Esophagus squamous epithelium (tissue), 4 donors: ENCODE data around the gene ARL13B.

Source experiments
- POLR2A ChIP-seq, 4 donors: fragments of 450-650 bp; IDR thresholded peaks; one replicate each; pipeline ENCODE4 v1.6.1; 2017; ENCODE audit warnings: antibody characterized with exemption in 4 of 4, mild to moderate bottlenecking in 4 of 4, moderate library complexity in 3 of 4
- TF ChIP-seq, protein P1 (sequence below), 6 experiments: fragments of 450-650 bp in 4 of 6; fragments of 200-600 bp in 2 of 6; sonication (generic) in 2 of 6; IDR thresholded peaks; one replicate each; pipeline ENCODE4 v1.5.1; 2016 to 2019; ENCODE audit warnings: antibody characterized with exemption in 6 of 6, mild to moderate bottlenecking in 4 of 6, moderate library complexity in 4 of 6

DNA sequence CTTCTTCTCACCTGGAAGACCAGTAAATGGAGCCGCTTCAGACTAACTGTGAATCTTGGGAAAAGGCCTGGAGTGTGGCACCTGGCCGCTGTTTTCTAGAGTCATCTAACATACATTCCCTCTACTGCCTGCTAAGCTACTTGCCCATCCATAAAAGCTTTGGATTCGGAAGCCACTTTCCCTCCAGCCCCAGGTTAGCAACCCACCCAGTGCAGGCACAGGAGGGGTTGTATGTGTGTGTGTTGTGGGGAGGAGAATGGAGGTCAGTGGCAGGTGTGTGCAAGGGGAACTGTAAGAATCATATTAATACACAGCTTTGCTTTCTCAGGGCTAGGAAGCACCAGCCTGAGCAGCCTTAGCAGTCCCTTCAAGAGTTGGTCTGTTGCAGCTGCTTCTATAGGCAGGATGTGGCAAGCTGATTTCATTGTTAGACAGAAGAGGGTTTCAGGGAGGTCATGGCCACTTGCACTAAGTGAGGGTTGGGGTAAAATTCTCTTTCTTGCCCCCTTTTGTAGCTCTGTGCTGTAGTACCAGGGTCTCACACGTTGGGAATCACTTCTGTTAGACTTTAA lies 91.8 kb downstream of the ARL13B start:
- TF ChIP-seq, protein P1, sequence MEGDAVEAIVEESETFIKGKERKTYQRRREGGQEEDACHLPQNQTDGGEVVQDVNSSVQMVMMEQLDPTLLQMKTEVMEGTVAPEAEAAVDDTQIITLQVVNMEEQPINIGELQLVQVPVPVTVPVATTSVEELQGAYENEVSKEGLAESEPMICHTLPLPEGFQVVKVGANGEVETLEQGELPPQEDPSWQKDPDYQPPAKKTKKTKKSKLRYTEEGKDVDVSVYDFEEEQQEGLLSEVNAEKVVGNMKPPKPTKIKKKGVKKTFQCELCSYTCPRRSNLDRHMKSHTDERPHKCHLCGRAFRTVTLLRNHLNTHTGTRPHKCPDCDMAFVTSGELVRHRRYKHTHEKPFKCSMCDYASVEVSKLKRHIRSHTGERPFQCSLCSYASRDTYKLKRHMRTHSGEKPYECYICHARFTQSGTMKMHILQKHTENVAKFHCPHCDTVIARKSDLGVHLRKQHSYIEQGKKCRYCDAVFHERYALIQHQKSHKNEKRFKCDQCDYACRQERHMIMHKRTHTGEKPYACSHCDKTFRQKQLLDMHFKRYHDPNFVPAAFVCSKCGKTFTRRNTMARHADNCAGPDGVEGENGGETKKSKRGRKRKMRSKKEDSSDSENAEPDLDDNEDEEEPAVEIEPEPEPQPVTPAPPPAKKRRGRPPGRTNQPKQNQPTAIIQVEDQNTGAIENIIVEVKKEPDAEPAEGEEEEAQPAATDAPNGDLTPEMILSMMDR (IDR thresholded peaks at IDR 0.05) = no peak
- TF ChIP-seq POLR2A (IDR thresholded peaks at IDR 0.05) = no peak
